ENCODE results near the gene INF2.

Gene INF2

DNA sequence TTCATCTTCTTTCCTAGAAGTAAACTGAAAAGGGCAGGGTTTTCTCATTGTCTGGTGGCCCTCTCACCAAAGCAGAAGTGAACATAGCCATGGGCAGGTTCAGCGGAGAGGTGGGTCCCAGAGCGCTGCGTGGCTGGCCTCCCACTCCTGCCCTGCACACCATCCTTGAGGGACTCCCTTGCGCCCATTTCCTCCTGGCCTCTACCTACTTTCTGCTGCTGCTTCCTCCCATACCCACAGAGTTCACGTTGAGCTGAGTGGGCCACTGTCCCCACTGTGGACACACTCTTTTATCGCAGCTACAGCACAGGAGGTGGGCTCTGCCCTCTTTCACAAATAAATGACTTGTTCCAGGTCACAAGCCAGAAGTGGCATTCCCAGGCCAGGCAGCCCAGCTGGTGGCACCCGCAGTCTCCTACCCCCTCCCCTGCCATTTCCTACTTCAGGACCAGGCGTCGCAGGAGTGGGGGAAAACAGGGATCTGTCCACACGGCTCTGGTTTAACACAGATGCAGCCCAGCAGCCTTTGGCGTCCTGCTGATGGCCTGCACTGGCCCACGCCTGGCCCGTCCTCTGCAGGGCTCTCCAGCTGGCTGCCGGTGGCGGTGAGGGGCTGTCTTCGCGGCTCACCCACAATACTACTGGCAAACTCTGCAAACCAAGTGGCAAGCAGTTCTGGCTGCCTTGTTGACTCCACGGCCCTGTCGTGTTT is 68.4 kb downstream of the INF2 start:
- peak overlapping the region in 1 of 3 experiments; percentile 34 for H3K4me3 Mint-ChIP-seq

DNA sequence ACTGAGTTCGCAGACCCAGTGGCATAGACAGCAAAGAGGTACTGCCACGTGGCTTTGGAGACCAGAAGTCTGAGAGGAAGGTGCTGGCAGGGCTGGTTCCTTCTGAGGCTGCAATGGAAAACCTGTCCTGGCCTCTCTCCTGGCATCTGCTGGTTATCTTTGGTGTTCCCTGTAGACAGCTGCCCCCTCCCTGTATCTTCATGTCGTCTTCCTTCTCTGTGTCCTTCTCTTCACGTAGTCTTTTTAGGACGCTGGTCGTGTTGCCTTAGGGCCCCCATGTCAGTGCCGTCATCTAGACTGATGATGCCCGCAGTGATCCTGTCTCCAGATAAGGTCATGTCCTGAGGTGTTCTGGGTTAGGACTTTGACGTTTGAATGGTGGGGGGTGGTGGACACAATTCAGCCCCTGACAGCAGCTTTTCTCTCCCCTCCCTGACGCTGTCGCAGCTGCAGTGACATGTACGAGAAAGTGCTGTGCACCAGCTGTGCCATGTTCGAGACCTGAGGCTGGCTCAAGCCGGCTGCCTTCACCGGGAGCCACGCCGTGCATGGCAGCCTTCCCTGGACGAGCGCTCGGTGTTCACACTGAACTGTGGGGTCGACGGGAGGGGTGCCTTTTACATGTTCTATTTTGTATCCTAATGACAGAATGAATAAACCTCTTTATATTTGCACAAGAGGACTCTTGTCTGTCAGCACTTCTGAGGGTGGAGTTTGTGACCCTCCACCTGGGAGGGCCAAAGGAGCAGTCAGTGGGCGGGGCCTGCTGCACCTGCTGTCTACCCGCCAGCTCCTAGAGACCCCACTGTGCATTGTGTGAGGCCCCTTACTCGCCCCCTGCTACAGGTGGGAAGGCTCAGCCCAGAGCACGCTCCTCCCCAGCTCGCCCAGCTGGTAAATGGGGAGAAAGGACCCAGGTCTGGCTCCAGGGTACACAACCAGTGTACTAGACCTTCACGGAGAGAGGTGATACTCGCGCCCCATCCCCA is 69.9 kb downstream of the INF2 start:
- no peaks in the 10 kb centered on the region for H3K27me3 Mint-ChIP-seq (ENCODE audit: low read depth)
- H3K27ac Mint-ChIP-seq, result no peak overlapping the region
- H3K36me3 Mint-ChIP-seq (ENCODE audit: low read depth), result peaks cover 62% of the 10 kb centered on the region
- H3K9me3 Mint-ChIP-seq, result peaks cover 8% of the 10 kb centered on the region
- H3K4me1 Mint-ChIP-seq, result peaks cover 8% of the 10 kb centered on the region
- TF ChIP-seq, protein P1, sequence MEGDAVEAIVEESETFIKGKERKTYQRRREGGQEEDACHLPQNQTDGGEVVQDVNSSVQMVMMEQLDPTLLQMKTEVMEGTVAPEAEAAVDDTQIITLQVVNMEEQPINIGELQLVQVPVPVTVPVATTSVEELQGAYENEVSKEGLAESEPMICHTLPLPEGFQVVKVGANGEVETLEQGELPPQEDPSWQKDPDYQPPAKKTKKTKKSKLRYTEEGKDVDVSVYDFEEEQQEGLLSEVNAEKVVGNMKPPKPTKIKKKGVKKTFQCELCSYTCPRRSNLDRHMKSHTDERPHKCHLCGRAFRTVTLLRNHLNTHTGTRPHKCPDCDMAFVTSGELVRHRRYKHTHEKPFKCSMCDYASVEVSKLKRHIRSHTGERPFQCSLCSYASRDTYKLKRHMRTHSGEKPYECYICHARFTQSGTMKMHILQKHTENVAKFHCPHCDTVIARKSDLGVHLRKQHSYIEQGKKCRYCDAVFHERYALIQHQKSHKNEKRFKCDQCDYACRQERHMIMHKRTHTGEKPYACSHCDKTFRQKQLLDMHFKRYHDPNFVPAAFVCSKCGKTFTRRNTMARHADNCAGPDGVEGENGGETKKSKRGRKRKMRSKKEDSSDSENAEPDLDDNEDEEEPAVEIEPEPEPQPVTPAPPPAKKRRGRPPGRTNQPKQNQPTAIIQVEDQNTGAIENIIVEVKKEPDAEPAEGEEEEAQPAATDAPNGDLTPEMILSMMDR (IDR thresholded peaks at IDR 0.05; ENCODE audit: unreplicated experiment in 3 of 3), result no peak
- H3K4me3 Mint-ChIP-seq, result peak overlapping the region; percentile 10 to 31 (median 24)

More for the DNA sequence above, 68.4 kb downstream of the INF2 start:
- peaks cover 8% of the 10 kb centered on the region for H3K9me3 Mint-ChIP-seq
- TF ChIP-seq, protein P1 (IDR thresholded peaks at IDR 0.05; ENCODE audit: unreplicated experiment in 3 of 3), result no peak
- peaks cover 57% of the 10 kb centered on the region for H3K36me3 Mint-ChIP-seq (ENCODE audit: low read depth)
- no peaks in the 10 kb centered on the region for H3K27me3 Mint-ChIP-seq (ENCODE audit: low read depth)
- peaks cover 16% of the 10 kb centered on the region for H3K4me1 Mint-ChIP-seq
- H3K27ac Mint-ChIP-seq, result no peak overlapping the region

DNA sequence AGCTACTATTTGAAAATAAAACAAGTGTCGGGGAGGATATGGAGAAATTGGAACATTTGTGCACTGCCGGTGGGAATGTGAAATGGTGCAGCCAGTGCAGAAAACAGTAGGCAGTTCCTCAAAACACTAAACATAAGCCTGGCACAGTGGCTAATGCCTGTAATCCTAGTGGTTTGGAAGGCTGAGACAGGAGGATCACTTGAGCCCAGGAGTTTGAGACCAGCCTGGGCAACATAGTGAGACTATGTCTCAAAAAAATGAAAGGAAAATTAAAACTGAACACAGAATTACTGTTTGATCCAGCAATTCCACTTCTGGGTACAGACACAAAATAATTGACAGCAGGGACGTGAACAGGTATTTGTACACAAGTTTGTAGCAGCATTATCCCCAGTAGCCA is 76.1 kb downstream of the INF2 start:
- H3K36me3 Mint-ChIP-seq (ENCODE audit: low read depth), result peaks cover 57% of the 10 kb centered on the region
- H3K9me3 Mint-ChIP-seq, result peaks cover 14% of the 10 kb centered on the region
- H3K4me3 Mint-ChIP-seq, result no peak overlapping the region
- TF ChIP-seq, protein P1 (IDR thresholded peaks at IDR 0.05; ENCODE audit: unreplicated experiment in 3 of 3), result no peak
- peaks cover 8% of the 10 kb centered on the region for H3K4me1 Mint-ChIP-seq
- no peak overlapping the region for H3K27ac Mint-ChIP-seq
- no peaks in the 10 kb centered on the region for H3K27me3 Mint-ChIP-seq (ENCODE audit: low read depth)

DNA sequence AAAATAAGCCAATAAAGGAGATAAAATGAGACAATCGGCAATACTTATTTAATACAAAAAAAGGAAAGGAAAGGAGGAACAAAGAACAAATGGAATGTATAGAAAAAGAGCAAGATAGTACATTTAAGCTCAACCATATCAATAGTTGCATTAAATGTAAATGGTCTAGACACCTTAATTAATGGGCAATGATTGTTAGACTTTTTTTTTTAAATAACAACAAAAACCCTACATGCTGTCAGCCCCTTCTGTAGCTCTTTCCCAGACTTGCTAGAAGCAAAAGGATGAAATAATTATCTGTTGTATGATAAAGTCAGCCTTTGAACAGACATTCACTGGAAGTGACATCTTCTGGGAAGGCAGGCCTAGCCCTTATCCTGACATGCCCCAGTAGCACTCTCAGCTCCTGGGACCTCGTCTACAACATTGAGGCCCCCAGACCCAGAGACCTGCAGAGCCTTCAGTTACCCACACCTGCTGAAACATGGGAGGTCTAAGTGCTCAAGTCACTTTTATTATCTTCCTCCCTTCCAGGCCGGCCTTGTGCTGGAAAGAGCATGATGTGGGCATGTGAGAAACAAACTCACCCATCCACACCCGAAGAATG is 76.9 kb downstream of the INF2 start:
- Mint-ChIP-seq H3K36me3 (ENCODE audit: low read depth) (peaks cover 58% of the 10 kb centered on the region), H3K4me1 (peaks cover 8% of the 10 kb centered on the region), H3K4me3 (no peak overlapping the region), H3K27ac (no peak overlapping the region), H3K9me3 (peaks cover 11% of the 10 kb centered on the region), H3K27me3 (ENCODE audit: low read depth) (no peaks in the 10 kb centered on the region)
- TF ChIP-seq, protein P1 (IDR thresholded peaks at IDR 0.05; ENCODE audit: unreplicated experiment in 3 of 3), result no peak

DNA sequence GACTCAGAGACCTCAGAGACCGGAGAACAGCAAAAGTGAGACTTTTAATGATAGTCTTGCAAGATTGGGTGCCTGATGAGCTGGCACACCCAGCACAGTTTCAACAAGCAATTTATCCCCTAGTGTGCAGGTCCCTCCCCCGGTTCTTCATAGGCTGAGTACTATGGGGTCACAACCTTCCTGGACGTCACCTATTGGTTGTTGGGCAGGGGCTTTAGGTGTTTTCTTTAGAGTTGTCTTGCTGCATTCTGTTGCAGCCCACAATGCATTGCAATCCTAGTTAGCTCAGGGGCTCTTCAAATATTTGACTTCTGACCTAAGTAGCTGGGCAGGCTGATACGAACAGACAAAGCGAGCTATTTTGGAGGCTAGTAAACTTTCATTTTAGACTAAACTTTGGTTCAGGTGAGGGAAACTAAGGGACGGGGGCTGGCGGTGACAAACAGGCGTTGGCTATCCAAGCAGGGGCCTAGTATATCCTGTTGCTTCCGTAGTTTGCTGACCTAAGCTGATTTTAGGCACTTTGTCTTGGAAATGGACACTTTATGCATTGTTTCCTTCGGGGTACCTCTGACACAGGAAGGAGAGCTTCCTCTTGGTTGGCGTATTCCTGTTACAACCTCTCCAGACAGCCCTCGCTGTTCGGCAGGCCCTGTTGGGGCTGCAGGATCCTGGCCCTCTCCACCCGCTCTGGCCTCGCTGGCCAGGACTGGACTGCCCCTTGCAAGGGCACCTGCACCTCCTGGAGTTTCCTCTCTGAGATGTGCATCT is 77.6 kb downstream of the INF2 start:
- peaks cover 57% of the 10 kb centered on the region for H3K36me3 Mint-ChIP-seq (ENCODE audit: low read depth)
- H3K4me3 Mint-ChIP-seq, result no peak overlapping the region
- TF ChIP-seq, protein P1 (IDR thresholded peaks at IDR 0.05; ENCODE audit: unreplicated experiment in 3 of 3), result no peak
- H3K4me1 Mint-ChIP-seq, result peaks cover 8% of the 10 kb centered on the region
- no peaks in the 10 kb centered on the region for H3K27me3 Mint-ChIP-seq (ENCODE audit: low read depth)
- H3K9me3 Mint-ChIP-seq, result peaks cover 10% of the 10 kb centered on the region
- H3K27ac Mint-ChIP-seq, result no peak overlapping the region
